Activated CD4-positive, alpha-beta T cell treated with anti-CD3 and anti-CD28 coated beads for 48 hours (primary cell): Measurements from ENCODE around the gene EGLN2.
"Not testable (repeated sequence)": the region's sequence is repeated elsewhere in the genome, so short reads cannot be mapped to it uniquely, and the experiment has no call there.

Experiments used
- DNase-seq: peaks from one replicate; pipeline ENCODE4 v3.0.0-alpha.2; 2020

The EGLN2 gene

DNA sequence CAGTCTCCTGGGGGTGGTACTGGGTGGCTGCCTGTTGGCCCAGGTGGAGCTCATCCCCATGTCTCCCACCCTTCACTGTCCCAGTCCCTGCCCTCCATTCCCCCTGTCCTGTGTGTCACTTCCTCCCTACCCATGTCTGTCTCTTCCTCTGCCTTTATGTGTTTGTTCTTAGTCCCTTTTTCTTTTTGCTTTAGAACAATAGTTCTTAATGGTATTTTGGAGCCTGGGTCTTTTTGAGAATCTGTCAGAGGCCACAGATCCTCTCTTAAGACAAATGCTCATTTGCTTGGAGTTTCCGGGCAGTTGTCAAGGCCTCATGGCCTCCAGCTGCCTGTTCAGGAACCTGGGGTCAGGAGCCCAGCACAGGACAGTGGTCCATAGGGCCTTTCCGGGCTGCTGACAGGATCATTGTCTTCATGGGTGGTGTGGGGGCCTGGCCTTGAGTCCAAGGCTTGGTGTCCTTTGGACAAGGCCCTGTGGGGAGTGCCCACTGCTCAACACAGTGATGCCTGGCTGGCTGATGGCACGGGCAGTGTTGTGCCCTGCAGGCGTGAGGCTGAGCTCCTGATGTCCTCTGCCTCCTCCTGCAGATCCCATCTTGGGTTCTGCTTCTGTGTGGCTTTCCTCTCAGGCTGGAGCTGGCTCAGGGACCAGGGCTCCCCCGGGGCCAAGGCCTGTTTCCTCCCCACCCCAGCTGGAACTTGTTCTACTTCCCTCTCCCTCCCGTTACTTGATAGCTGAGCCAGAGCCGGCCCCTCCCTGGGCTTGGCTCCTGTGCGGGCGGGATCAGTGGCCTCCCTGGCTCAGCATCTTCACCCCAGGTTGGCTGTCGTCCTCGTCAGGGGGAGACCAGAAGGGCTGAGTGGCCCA lies 3.5 kb downstream of the EGLN2 start:
- DNase-seq, result no peak

- no peak for DNase-seq
These were observed 4.3 kb downstream of the EGLN2 start for GRCh38 chr19:40803170-40803856.

GRCh38 chr19:40803857-40804782 lies 5.1 kb downstream of the EGLN2 start:
- peak; percentile 64 for DNase-seq

- DNase-seq, result no peak
These were observed 5.8 kb downstream of the EGLN2 start for GRCh38 chr19:40804783-40805242.

GRCh38 chr19:40805258-40805868 lies 6.4 kb downstream of the EGLN2 start:
- DNase-seq, result peak; percentile 42

DNA sequence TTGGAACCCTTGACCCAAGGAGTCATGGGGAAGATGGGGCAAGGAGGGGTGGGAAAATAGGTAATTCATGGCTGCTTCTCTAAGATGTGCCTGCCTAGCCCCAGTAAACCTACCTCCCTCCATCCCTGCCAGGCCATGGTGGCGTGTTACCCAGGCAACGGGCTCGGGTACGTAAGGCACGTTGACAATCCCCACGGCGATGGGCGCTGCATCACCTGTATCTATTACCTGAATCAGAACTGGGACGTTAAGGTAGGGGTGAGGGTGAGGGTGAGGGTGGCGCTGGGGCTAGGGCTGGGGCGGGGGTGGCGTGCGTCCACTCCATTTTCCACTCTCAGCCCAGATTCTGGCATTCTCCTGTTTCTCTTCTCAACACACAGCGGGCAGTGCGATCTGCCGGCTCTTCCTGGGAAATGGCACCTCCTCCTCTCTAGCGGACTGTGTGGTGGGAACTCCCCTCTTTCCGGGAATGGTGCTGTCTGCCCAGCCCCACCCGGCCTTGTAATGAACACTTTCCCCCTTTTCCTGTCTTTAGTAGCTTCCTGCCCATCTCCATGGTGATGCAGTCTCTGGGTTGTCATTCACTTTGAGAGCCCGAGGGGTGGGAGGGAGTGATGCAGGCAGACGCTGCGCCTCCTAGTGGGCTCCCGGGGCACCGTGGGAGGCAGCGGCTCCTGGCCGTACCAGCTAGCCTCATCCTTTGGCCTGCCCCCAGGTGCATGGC lies 7.6 kb downstream of the EGLN2 start:
- peak; percentile 88 for DNase-seq

GRCh38 chr19:40807147-40808020 lies 8.4 kb downstream of the EGLN2 start:
- DNase-seq, result peak; percentile 46

GRCh38 chr19:40808021-40808325 lies 9.0 kb downstream of the EGLN2 start:
- no peak for DNase-seq

- DNase-seq, result no peak
These were observed 9.5 kb downstream of the EGLN2 start for GRCh38 chr19:40808497-40808896.

DNA sequence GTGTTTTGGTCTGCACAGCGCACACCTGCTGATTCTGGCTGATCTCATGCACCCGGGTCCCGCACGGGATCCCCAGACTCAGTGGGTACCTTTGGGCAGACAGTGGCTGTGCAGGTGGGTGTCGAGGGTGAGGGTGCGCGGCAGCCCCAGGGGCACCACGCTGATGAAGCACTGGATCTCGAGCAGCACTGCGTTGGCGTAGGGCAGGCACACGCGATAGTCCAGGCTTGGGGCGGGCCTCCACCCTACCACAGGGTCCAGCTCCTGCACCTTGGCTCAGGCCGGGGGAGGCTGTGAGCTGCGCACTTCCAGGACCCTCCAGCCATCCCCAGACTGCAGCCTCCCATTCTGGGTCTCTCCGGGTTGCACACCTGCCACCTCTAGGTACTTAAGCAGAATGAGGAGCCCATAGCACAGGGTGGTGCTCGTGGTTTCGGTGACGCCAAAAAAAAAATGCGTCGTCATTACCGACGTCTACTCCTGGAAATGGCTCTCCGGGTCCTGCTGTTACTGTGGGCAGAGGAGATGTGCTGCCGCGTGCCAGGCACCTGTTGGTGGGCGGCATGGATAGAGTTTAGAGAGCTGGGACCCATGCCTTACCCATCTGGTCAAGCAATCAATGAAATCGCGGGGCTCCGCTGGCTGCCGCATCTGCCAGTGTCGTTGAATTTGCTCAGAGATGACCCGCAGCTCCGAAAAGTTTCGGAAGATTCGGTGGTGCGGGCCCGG lies 10.5 kb downstream of the EGLN2 start:
- no peak for DNase-seq

GRCh38 chr19:40810160-40810559 lies 11.2 kb downstream of the EGLN2 start:
- no peak for DNase-seq

- DNase-seq, result peak; percentile 39
These were observed 11.8 kb downstream of the EGLN2 start for GRCh38 chr19:40810649-40811408.

DNA sequence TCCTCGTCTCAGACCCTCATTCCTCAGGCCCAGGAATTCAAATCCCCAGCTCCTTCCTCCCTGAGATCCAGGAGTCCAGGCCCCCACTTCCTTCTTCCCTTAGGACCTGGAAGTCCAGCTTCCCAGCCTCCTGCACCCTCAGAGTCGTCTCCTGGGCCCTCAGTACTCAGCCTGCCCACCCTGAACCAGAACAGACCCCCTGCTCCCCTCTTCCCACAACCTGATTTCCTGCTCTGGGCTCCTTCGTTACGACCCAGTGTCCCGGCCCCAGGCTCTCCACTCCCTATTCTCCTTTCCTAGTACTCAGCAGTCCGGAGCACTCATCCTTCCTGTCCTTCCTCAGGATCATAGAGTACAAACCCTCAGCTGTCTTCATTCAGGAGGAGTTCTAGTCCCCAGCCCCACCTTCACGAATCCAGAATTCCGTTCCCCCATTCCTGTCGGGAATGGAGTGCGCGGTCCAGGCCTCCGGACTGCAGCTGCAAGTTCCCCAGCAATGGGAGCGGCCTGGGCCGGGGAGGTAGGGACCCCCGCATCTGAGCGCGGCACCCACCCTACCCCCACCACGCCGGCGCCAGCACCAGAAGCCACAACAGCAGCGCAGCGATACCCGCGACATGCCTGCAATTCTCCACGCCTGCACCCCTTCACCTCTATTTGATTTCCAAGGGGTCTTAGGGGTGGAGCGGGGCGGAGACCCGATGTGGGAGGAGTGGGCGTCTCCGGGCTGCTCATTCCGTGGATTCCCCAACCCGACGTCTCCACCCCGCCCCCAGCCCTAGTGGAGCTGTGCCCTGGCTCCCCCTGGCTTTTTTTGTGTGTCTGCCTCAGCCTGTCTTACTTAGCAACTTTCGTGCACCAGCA lies 12.7 kb downstream of the EGLN2 start:
- DNase-seq, result no peak

GRCh38 chr19:40812571-40812970 lies 13.6 kb downstream of the EGLN2 start:
- DNase-seq, result not testable (repeated sequence)

DNA sequence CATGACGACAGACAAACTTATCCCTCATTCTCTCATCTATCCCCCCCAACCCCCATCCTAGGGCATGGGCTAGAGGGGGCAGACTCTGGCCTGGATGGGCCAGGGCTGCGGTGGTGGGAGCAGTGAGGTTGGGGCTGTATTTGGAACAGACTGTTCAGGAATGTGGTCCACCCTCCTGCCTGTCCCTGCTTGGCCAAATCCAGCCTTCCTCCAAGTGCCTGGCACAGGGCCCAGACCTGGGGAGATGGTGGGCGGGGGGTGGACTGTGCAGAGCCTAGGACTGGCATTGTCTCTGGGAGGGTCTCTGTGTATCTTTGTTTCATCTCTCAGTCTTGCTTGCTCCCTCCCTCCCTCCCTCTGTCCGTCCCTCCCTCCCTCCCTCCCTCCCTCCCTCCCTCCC lies 14.2 kb downstream of the EGLN2 start:
- no peak for DNase-seq

DNA sequence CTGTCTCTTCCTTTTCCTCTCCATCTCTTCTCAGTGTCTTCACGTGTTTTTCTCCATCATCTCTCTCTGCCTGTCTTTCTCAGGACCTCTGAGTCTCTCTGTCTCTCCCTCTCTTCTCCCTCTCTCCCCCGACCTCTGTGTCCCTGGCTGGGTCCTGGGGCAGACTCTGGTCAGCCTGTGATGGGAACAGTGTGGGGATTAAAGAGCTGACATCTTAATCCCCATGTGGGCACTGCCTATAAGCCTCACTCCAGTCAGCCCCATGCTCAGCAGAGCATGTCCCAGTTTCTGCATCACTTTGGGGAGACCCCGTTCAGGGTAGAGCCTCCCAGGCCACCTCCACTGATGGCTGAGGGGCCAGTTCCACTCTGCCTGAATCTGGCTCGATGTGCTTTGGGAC lies 16.2 kb downstream of the EGLN2 start:
- DNase-seq, result no peak

- DNase-seq, result peak; percentile 84
These were observed 19.7 kb downstream of the EGLN2 start for GRCh38 chr19:40818480-40819399.
